HepG2 (cell line): Measurements from ENCODE around the gene TDRD6. TPM values are rescaled to one million over a fixed set of nuclear protein-coding genes. Genes with fewer than 3 reads are reported as not detected.

Experiments used
- ARNT2 ChIP-seq: sonication (generic); formaldehyde crosslinking; IDR thresholded peaks from 2 replicates; pipeline ENCODE4 v1.8.0; 2022; ENCODE audit warnings: mild to moderate bottlenecking, low read depth, missing genetic modification reagents, moderate library complexity
- BORCS8-MEF2B ChIP-seq: sonication (generic); formaldehyde crosslinking; IDR thresholded peaks from 2 replicates; pipeline ENCODE4 v1.8.0; 2022; ENCODE audit warnings: mild to moderate bottlenecking, missing genetic modification reagents
- DDIT3 ChIP-seq: sonication (generic); formaldehyde crosslinking; IDR thresholded peaks from 2 replicates; pipeline ENCODE4 v1.4.0; 2020; ENCODE audit warnings: mild to moderate bottlenecking, missing genetic modification reagents
- JUNB ChIP-seq: sonication (generic); formaldehyde crosslinking; IDR thresholded peaks from 2 replicates; pipeline ENCODE4 v1.8.0; 2022; ENCODE audit warnings: missing genetic modification reagents, mild to moderate bottlenecking, borderline replicate concordance
- LCORL ChIP-seq, 2 experiments: fragments of 450-650 bp in 1 of 2; sonication (generic) in 1 of 2; formaldehyde crosslinking in 1 of 2; IDR thresholded peaks; 2 replicates each; pipeline versions ENCODE4 v1.5.0 to v1.6.1; 2017 to 2020; ENCODE audit warnings: antibody characterized with exemption in 1 of 2, missing genetic modification reagents in 1 of 2
- NR2C2 ChIP-seq: sonication (generic); formaldehyde crosslinking; IDR thresholded peaks from 2 replicates; pipeline ENCODE4 v1.4.0; 2020; ENCODE audit warnings: missing genetic modification reagents, mild to moderate bottlenecking, moderate library complexity, borderline replicate concordance
- PHF8 ChIP-seq: sonication (generic); formaldehyde crosslinking; IDR thresholded peaks from 2 replicates; pipeline ENCODE4 v1.5.0; 2020; ENCODE audit warnings: missing genetic modification reagents
- RFX1 ChIP-seq: fragments of 450-650 bp; IDR thresholded peaks from 2 replicates; pipeline ENCODE4 v1.6.1; 2017
- SOX5 ChIP-seq: IDR thresholded peaks from 2 replicates; pipeline ENCODE4 v1.6.1; 2016; ENCODE audit warnings: borderline replicate concordance
- U2AF2 ChIP-seq: fragments of 200-400 bp; formaldehyde crosslinking; IDR thresholded peaks from 2 replicates; pipeline ENCODE4 v1.6.1; 2017; ENCODE audit warnings: low read depth, mild to moderate bottlenecking, low read length
- ZBTB20 ChIP-seq: sonication (generic); formaldehyde crosslinking; IDR thresholded peaks from 2 replicates; pipeline ENCODE4 v1.8.1; 2023; ENCODE audit warnings: missing genetic modification reagents, low read depth, mild to moderate bottlenecking, borderline replicate concordance
- ZNF292 ChIP-seq: sonication (generic); formaldehyde crosslinking; IDR thresholded peaks from 2 replicates; pipeline ENCODE4 v1.8.1; 2022; ENCODE audit warnings: mild to moderate bottlenecking, low read depth, missing genetic modification reagents, borderline replicate concordance
- ZNF317 ChIP-seq: sonication (generic); formaldehyde crosslinking; IDR thresholded peaks from 2 replicates; pipeline ENCODE4 v1.5.0; 2020; ENCODE audit warnings: mild to moderate bottlenecking, missing genetic modification reagents
- ZNF441 ChIP-seq: sonication (generic); formaldehyde crosslinking; IDR thresholded peaks from 2 replicates; pipeline ENCODE4 v1.7.0; 2021; ENCODE audit warnings: missing genetic modification reagents, borderline replicate concordance
- ZNF547 ChIP-seq: sonication (generic); formaldehyde crosslinking; IDR thresholded peaks from 2 replicates; pipeline ENCODE4 v1.5.1; 2020; ENCODE audit warnings: mild to moderate bottlenecking, missing genetic modification reagents
- ZNF740 ChIP-seq: sonication (generic); formaldehyde crosslinking; IDR thresholded peaks from 2 replicates; pipeline ENCODE4 v1.4.0; 2020; ENCODE audit warnings: missing genetic modification reagents
- ZNF839 ChIP-seq: sonication (generic); formaldehyde crosslinking; IDR thresholded peaks from 2 replicates; pipeline ENCODE4 v1.4.0; 2020; ENCODE audit warnings: missing genetic modification reagents, mild to moderate bottlenecking, borderline replicate concordance
- ZSCAN31 ChIP-seq: sonication (generic); formaldehyde crosslinking; IDR thresholded peaks from 2 replicates; pipeline ENCODE4 v1.5.0; 2020; ENCODE audit warnings: low read depth, mild to moderate bottlenecking, missing genetic modification reagents
- polyA plus RNA-seq, 8 experiments: library from polyadenylated mRNA; depleted of rRNA in 3 of 8; stranded (reverse) in 7 of 8; unstranded in 1 of 8; fragments of >200 nt; fragmentation: Illumina TruSeq in 4 of 8; extraction: Trizol in 4 of 8; gene quantifications; 2 replicates each; pipeline versions ENCODE4 v1.2.1 to v1.2.3, GENCODE V29; 2011 to 2016; ENCODE audit warnings: low read depth in 4 of 8, missing spikeins in 1 of 8, mixed read lengths in 1 of 8; ENCODE audit not compliant: insufficient read depth in 1 of 8
- total RNA-seq, 5 experiments: library from RNA; depleted of rRNA; stranded (reverse); fragments of >200 nt; fragmentation: Illumina TruSeq; extraction: Trizol; gene quantifications; 2 replicates each; pipeline ENCODE4 v1.2.3, GENCODE V29; 2016; ENCODE audit warnings: low read depth in 1 of 5
- TF ChIP-seq, protein P1 (sequence below): sonication (generic); formaldehyde crosslinking; IDR thresholded peaks from 2 replicates; pipeline ENCODE4 v1.4.0; 2020; ENCODE audit warnings: missing genetic modification reagents
- TF ChIP-seq, protein P2 (sequence below): sonication (generic); formaldehyde crosslinking; IDR thresholded peaks from 2 replicates; pipeline ENCODE4 v1.8.1; 2023; ENCODE audit warnings: missing genetic modification reagents, mild to moderate bottlenecking, borderline replicate concordance
- TF ChIP-seq, protein P3 (sequence below): sonication (generic); formaldehyde crosslinking; IDR thresholded peaks from 2 replicates; pipeline ENCODE4 v1.4.0; 2020; ENCODE audit warnings: missing genetic modification reagents

Gene TDRD6
- total and polyA plus RNA-seq, 2 of the 13 experiments (the other 11 are each of a cell fraction or from before 2014, with no cell fraction given): not detected

GRCh38 chr6:46652603-46653438 lies 34.9 kb upstream of the TDRD6 start, which contains the start of the genes CYP39A1 and SLC25A27 (continued):
- no peak for TF ChIP-seq DDIT3 (CRISPR knock-in tag)
- 0 out of 2 replicates have a peak, but pooled peaks have one; percentile 13 for TF ChIP-seq ZNF441
- TF ChIP-seq ZNF740 (CRISPR knock-in tag): no peak
- TF ChIP-seq JUNB (CRISPR knock-in tag): no peak
- no peak for TF ChIP-seq BORCS8-MEF2B (CRISPR knock-in tag)
- TF ChIP-seq ARNT2 (CRISPR knock-in tag): no peak
- peak; percentile 56 for TF ChIP-seq PHF8
- no peak for TF ChIP-seq ZBTB20 (CRISPR knock-in tag)
- no peak for TF ChIP-seq SOX5
- peak; percentile 48; the same call in 1 of the 2 replicates for TF ChIP-seq ZNF317
- no peak for TF ChIP-seq LCORL (IDR thresholded peaks at IDR 0.05)
- TF ChIP-seq LCORL (CRISPR knock-in tag; IDR thresholded peaks at IDR 0.05): no peak; the same call in 1 of the 2 replicates
- TF ChIP-seq NR2C2 (CRISPR knock-in tag): no peak
- TF ChIP-seq, protein P1, sequence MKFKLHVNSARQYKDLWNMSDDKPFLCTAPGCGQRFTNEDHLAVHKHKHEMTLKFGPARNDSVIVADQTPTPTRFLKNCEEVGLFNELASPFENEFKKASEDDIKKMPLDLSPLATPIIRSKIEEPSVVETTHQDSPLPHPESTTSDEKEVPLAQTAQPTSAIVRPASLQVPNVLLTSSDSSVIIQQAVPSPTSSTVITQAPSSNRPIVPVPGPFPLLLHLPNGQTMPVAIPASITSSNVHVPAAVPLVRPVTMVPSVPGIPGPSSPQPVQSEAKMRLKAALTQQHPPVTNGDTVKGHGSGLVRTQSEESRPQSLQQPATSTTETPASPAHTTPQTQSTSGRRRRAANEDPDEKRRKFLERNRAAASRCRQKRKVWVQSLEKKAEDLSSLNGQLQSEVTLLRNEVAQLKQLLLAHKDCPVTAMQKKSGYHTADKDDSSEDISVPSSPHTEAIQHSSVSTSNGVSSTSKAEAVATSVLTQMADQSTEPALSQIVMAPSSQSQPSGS (CRISPR knock-in tag): 0 out of 2 replicates have a peak, but pooled peaks have one; percentile 17
- peak; percentile 62; the same call in 1 of the 2 replicates for TF ChIP-seq ZNF839
- TF ChIP-seq U2AF2: peak; percentile 91
- TF ChIP-seq, protein P2, sequence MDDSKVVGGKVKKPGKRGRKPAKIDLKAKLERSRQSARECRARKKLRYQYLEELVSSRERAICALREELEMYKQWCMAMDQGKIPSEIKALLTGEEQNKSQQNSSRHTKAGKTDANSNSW (CRISPR knock-in tag): peak; percentile 13; the same call in 1 of the 2 replicates
- TF ChIP-seq ZNF547: peak; percentile 41; the same call in 1 of the 2 replicates
- TF ChIP-seq, protein P3, sequence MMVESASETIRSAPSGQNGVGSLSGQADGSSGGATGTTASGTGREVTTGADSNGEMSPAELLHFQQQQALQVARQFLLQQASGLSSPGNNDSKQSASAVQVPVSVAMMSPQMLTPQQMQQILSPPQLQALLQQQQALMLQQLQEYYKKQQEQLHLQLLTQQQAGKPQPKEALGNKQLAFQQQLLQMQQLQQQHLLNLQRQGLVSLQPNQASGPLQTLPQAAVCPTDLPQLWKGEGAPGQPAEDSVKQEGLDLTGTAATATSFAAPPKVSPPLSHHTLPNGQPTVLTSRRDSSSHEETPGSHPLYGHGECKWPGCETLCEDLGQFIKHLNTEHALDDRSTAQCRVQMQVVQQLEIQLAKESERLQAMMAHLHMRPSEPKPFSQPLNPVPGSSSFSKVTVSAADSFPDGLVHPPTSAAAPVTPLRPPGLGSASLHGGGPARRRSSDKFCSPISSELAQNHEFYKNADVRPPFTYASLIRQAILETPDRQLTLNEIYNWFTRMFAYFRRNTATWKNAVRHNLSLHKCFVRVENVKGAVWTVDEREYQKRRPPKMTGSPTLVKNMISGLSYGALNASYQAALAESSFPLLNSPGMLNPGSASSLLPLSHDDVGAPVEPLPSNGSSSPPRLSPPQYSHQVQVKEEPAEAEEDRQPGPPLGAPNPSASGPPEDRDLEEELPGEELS (CRISPR knock-in tag): no peak
- peak; percentile 72; the same call in 1 of the 2 replicates for TF ChIP-seq ZSCAN31 (CRISPR knock-in tag)
- peak; percentile 84 for TF ChIP-seq RFX1
- no peak for TF ChIP-seq ZNF292 (CRISPR knock-in tag)
